Left ventricle myocardium inferior (tissue), 1 donor: ENCODE data around the gene CRYBB1. TPM values are rescaled to one million over a fixed set of nuclear protein-coding genes. Genes with fewer than 3 reads are reported as not detected.

Source experiments
- DNase-seq: peaks from one replicate; pipeline ENCODE4 v3.0.0-alpha.2; 2020
- H3K27ac ChIP-seq: fragments of 200-600 bp; replicated peaks from 2 replicates; pipeline ENCODE4 v1.8.0; 2021
- H3K27me3 ChIP-seq: fragments of 200-600 bp; 2 replicates; pipeline ENCODE4 v1.8.0; 2021; ENCODE audit warnings: low read depth
- H3K36me3 ChIP-seq: fragments of 200-600 bp; 2 replicates; pipeline ENCODE4 v1.8.0; 2021
- H3K4me1 ChIP-seq: fragments of 200-600 bp; 2 replicates; pipeline ENCODE4 v1.8.0; 2021
- H3K4me3 ChIP-seq: fragments of 200-600 bp; 2 replicates; pipeline ENCODE4 v1.8.0; 2021; ENCODE audit warnings: mild to moderate bottlenecking, moderate library complexity
- H3K9me3 ChIP-seq: fragments of 200-600 bp; replicated peaks from 2 replicates; pipeline ENCODE4 v1.8.0; 2021
- CTCF ChIP-seq: fragments of 200-600 bp; IDR thresholded peaks from 2 replicates; pipeline ENCODE4 v1.8.0; 2021; ENCODE audit warnings: antibody characterized with exemption, mild to moderate bottlenecking, borderline replicate concordance
- intact Hi-C: fragments of 100-400 bp; cut with micrococcal nuclease; formaldehyde crosslinking; loops from one replicate; pipeline ENCODE4 v1.11.0; 2022
- total RNA-seq: library from RNA; stranded (reverse); fragmentation: NEBNext Ultra II Directional; extraction: Animal tissue kit (Norgen Biotek cat#: 25700); gene quantifications from one replicate; pipeline ENCODE4 v1.2.1, GENCODE V29; 2021
- donor health status: DM: no; HTN: yes; CAD: no; lungs with severe emphysema.

The CRYBB1 gene
- total RNA-seq, 1 donor from 2014 or later = 0.66 TPM

- H3K4me3 ChIP-seq = no peak overlapping the region
- intact Hi-C loops = no loop called here
Measured at GRCh38 chr22:26592421-26592891, 25.4 kb downstream of the CRYBB1 start.

DNA sequence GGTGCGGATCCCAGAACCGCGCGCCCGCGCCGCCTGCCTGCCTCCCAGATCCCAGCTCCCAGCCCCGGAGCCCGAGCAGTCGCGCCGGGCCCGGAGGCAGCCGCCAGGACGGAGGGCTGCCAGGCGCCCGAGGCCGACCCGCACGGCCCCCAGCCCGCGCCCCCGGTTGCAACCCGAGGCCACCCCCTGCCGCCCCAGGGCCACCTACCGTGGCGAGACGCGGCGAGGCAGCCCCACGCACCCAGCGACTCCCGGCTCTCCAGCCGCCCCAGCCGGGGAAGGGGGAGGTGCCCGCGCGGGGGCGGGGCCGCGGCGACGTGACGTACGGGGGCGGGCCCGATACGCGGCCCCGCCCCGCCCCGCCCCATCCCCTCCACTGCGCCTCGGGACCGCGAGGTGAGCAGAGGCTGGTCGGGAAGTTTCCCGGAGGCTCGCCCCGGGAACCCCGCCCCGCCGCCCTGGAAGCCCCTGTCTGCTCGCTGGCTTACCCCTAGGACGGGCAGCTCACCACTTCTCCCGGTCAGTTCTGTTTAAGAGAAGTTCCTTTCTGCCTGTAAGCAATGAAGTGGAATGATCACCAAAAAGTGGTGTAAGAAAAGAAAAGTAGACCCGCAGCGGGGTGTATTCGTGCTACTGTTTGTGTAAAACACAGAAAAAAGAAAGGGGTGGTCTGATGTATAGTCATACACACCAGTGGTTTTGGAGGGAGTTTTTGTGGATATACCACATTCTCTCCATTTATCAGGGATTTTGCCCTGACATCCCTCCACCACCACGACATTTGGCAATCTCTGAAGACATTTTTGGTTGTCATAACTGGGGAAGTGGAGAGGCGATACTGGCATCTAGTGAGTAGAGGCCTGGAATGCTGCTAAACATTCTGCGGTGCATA lies 27.7 kb downstream of the CRYBB1 start, which contains the start of gene TPST2:
TSS of gene TPST2 (minus strand) at position 288 of the 892 bp plus-strand sequence. CDS start 48,502 bp downstream, outside the sequence.
- H3K4me3 ChIP-seq = peak within 1 kb of the TSS; percentile 98
- H3K27ac ChIP-seq = peak within 1 kb of the TSS; percentile 92
- H3K27me3 ChIP-seq = peaks cover under 1% of the 10 kb centered on the region
- H3K4me1 ChIP-seq = peaks cover 55% of the 10 kb centered on the region
- H3K36me3 ChIP-seq = no peaks in the 10 kb centered on the region
- peaks cover 7% of the 10 kb centered on the region for H3K9me3 ChIP-seq
- intact Hi-C loops = loop anchor here (10.0 kb wide), 1 partner anchor 85 kb away; no protein-coding TSS in a partner anchor
- DNase-seq = peak; percentile 80
- peak; percentile 31 for TF ChIP-seq CTCF

More at GRCh38 chr22:26592421-26592891, 25.4 kb downstream of the CRYBB1 start:
- Histone ChIP-seq H3K27me3 (peaks cover 8% of the 10 kb centered on the region), H3K36me3 (no peaks in the 10 kb centered on the region), H3K4me1 (peaks cover 32% of the 10 kb centered on the region), H3K27ac (no peak overlapping the region), H3K9me3 (peaks cover 7% of the 10 kb centered on the region)
- DNase-seq = no peak
- no peak for TF ChIP-seq CTCF

DNA sequence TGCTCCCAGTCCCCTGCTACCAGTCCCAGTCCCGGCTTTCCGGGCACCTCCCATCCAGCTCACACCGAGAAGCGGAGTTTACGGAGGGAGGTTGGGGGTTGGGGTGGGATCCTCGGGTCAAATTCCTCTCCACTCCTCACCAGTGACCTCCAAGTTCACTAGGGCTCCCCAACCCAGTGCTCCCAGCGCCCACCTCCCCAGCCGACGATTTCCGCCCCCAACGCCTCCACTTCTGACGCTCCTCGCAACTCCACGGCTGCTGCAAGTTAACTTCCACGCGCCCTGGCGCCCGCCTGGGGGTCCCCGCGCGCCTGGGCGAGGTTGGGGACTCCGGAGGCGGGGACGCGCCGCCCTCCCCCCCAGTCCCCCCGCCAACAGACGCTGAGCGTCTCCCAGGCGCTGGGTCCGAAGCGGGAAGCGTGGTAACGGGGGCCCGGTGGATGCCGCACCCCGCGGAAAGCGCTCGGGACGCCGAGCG lies 28.4 kb downstream of the CRYBB1 start:
- H3K9me3 ChIP-seq = peaks cover 7% of the 10 kb centered on the region
- intact Hi-C loops = loop anchor here (10.0 kb wide), 1 partner anchor 85 kb away; no protein-coding TSS in a partner anchor
- H3K4me1 ChIP-seq = peaks cover 62% of the 10 kb centered on the region
- H3K36me3 ChIP-seq = no peaks in the 10 kb centered on the region
- peak overlapping the region; percentile 92 for H3K27ac ChIP-seq
- TF ChIP-seq CTCF = no peak
- H3K4me3 ChIP-seq = peak overlapping the region; percentile 98
- H3K27me3 ChIP-seq = no peaks in the 10 kb centered on the region
- DNase-seq = peak; percentile 23

GRCh38 chr22:26588729-26589366 lies 29.0 kb downstream of the CRYBB1 start:
- H3K36me3 ChIP-seq = no peaks in the 10 kb centered on the region
- H3K9me3 ChIP-seq = peaks cover 7% of the 10 kb centered on the region
- DNase-seq = no peak
- H3K27ac ChIP-seq = peak overlapping the region; percentile 92
- no peak for TF ChIP-seq CTCF
- H3K27me3 ChIP-seq = no peaks in the 10 kb centered on the region
- peak overlapping the region; percentile 98 for H3K4me3 ChIP-seq
- H3K4me1 ChIP-seq = peaks cover 67% of the 10 kb centered on the region
- intact Hi-C loops = loop anchor here (10.0 kb wide), 1 partner anchor 84 kb away; no protein-coding TSS in a partner anchor

- no peak for TF ChIP-seq CTCF
- DNase-seq = no peak
- Histone ChIP-seq H3K27me3 (no peaks in the 10 kb centered on the region), H3K27ac (peak overlapping the region; percentile 92), H3K9me3 (peaks cover 7% of the 10 kb centered on the region), H3K36me3 (no peaks in the 10 kb centered on the region), H3K4me1 (peaks cover 69% of the 10 kb centered on the region), H3K4me3 (peak overlapping the region; percentile 98)
- intact Hi-C loops = loop anchor here (10.0 kb wide), 1 partner anchor 83 kb away; no protein-coding TSS in a partner anchor
Measured at GRCh38 chr22:26587991-26588613, 29.7 kb downstream of the CRYBB1 start.
